K562 (cell line): ENCODE data around the gene ALOXE3. TPM values are rescaled to one million over a fixed set of nuclear protein-coding genes. Genes with fewer than 3 reads are reported as not detected.
A peak's percentile ranks its signal among the peaks of the same experiment; 100 is the strongest.

Source experiments
- ARID1B ChIP-seq: fragments of 450-650 bp; IDR thresholded peaks from 2 replicates; pipeline ENCODE4 v1.6.1; 2016; ENCODE audit warnings: antibody characterized with exemption, mild to moderate bottlenecking, inconsistent platforms
- E4F1 ChIP-seq: fragments of 250-450 bp; sonication (Bioruptor Pico); IDR thresholded peaks from 2 replicates; pipeline ENCODE4 v1.5.0; 2021; ENCODE audit warnings: mild to moderate bottlenecking, borderline replicate concordance
- ELF4 ChIP-seq: fragments of 450-650 bp; formaldehyde crosslinking; IDR thresholded peaks from 2 replicates; pipeline ENCODE4 v1.4.0; 2022; ENCODE audit warnings: missing genetic modification characterization
- IRF2 ChIP-seq: sonication (generic); formaldehyde crosslinking; IDR thresholded peaks from 2 replicates; pipeline ENCODE4 v1.8.1; 2022; ENCODE audit warnings: mild to moderate bottlenecking, missing genetic modification reagents
- POLR2A ChIP-seq: fragments of 450-650 bp; conservative IDR thresholded peaks from 2 replicates; pipeline ENCODE4 v1.6.1; 2016
- RBM22 ChIP-seq: fragments of 200-400 bp; formaldehyde crosslinking; IDR thresholded peaks from 2 replicates; pipeline ENCODE4 v1.6.1; 2018; ENCODE audit warnings: low read length, low read depth; ENCODE audit not compliant: poor library complexity, severe bottlenecking
- RFX1 ChIP-seq: fragments of 450-650 bp; IDR thresholded peaks from 2 replicates; pipeline ENCODE4 v1.6.1; 2016; ENCODE audit warnings: mild to moderate bottlenecking, moderate library complexity
- SAP30 ChIP-seq: fragments of 200-600 bp; sonication (generic); IDR thresholded peaks from 2 replicates; pipeline ENCODE4 v1.6.1; 2012; ENCODE audit warnings: borderline replicate concordance, low read depth, mild to moderate bottlenecking, moderate library complexity, low read length, control low read depth, inconsistent platforms; ENCODE audit not compliant: insufficient read depth, poor library complexity, severe bottlenecking
- SMAD3 ChIP-seq: fragments of 450-650 bp; formaldehyde crosslinking; conservative IDR thresholded peaks from 2 replicates; pipeline ENCODE4 v1.4.0; 2020; ENCODE audit warnings: mild to moderate bottlenecking
- ZNF239 ChIP-seq: fragments of 250-450 bp; sonication (Bioruptor Pico); IDR thresholded peaks from 2 replicates; pipeline ENCODE4 v1.4.0; 2020; ENCODE audit warnings: mild to moderate bottlenecking
- ZNF384 ChIP-seq: IDR thresholded peaks from 2 replicates; pipeline ENCODE4 v1.6.1; 2012; ENCODE audit warnings: low read depth, low read length, improper control_type of control experiment
- ZNF407 ChIP-seq: fragments of 450-650 bp; IDR thresholded peaks from 2 replicates; pipeline ENCODE4 v1.6.1; 2016; ENCODE audit warnings: low read depth
- polyA plus RNA-seq, 8 experiments: library from polyadenylated mRNA; depleted of rRNA in 4 of 8; stranded (reverse) in 5 of 8; unstranded in 3 of 8; fragments of >200 nt; fragmentation: Nextera tagmentation in 2 of 8; fragmentation: Illumina TruSeq in 1 of 8; extraction: Ambion mirVana in 2 of 8; extraction: Trizol in 1 of 8; gene quantifications; 2 replicates each; pipeline versions ENCODE4 v1.2.1 to v1.2.3, GENCODE V29; 2011 to 2014; ENCODE audit warnings: inconsistent platforms in 1 of 8, missing spikeins in 1 of 8
- total RNA-seq, 7 experiments: library from RNA; depleted of rRNA in 6 of 7; stranded (reverse); fragments of >200 nt in 6 of 7; fragmentation: Illumina TruSeq in 2 of 7; extraction: Trizol in 2 of 7; gene quantifications; 2 replicates each; pipeline versions ENCODE4 v1.2.1 to v1.2.3, GENCODE V29; 2011 to 2021; ENCODE audit warnings: low replicate concordance in 1 of 7
- TF ChIP-seq, protein P1 (sequence below): fragments of 450-650 bp; formaldehyde crosslinking; IDR thresholded peaks from 2 replicates; pipeline ENCODE4 v1.4.0; 2020; ENCODE audit warnings: mild to moderate bottlenecking, mixed read lengths
- TF ChIP-seq, protein P2 (sequence below): sonication (generic); formaldehyde crosslinking; IDR thresholded peaks from 2 replicates; pipeline ENCODE4 v1.8.0; 2022; ENCODE audit warnings: mild to moderate bottlenecking, missing genetic modification reagents
- TF ChIP-seq, protein P3 (sequence below): fragments of 250-450 bp; sonication (Bioruptor Pico); IDR thresholded peaks from 2 replicates; pipeline ENCODE4 v1.8.0; 2021; ENCODE audit warnings: moderate library complexity, mild to moderate bottlenecking, inconsistent platforms

Gene ALOXE3
- total and polyA plus RNA-seq, 9 of the 15 experiments (the other 6 are each of a cell fraction or from before 2014, with no cell fraction given) = 0.04 TPM; not detected in 8

- TF ChIP-seq ELF4 (CRISPR knock-in tag) (no peak), SAP30 (peak; percentile 43), POLR2A (no peak; the same call in 1 of the 2 replicates), RFX1 (peak; percentile 93), RBM22 (peak; percentile 88), E4F1 (CRISPR knock-in tag) (no peak), ZNF239 (CRISPR knock-in tag) (no peak), IRF2 (CRISPR knock-in tag) (no peak), ZNF384 (no peak), SMAD3 (CRISPR knock-in tag) (no peak), ARID1B (no peak), ZNF407 (no peak)
- TF ChIP-seq, protein P1, sequence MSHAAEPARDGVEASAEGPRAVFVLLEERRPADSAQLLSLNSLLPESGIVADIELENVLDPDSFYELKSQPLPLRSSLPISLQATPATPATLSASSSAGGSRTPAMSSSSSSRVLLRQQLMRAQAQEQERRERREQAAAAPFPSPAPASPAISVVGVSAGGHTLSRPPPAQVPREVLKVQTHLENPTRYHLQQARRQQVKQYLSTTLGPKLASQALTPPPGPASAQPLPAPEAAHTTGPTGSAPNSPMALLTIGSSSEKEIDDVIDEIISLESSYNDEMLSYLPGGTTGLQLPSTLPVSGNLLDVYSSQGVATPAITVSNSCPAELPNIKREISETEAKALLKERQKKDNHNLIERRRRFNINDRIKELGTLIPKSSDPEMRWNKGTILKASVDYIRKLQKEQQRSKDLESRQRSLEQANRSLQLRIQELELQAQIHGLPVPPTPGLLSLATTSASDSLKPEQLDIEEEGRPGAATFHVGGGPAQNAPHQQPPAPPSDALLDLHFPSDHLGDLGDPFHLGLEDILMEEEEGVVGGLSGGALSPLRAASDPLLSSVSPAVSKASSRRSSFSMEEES = no peak
- TF ChIP-seq, protein P2, sequence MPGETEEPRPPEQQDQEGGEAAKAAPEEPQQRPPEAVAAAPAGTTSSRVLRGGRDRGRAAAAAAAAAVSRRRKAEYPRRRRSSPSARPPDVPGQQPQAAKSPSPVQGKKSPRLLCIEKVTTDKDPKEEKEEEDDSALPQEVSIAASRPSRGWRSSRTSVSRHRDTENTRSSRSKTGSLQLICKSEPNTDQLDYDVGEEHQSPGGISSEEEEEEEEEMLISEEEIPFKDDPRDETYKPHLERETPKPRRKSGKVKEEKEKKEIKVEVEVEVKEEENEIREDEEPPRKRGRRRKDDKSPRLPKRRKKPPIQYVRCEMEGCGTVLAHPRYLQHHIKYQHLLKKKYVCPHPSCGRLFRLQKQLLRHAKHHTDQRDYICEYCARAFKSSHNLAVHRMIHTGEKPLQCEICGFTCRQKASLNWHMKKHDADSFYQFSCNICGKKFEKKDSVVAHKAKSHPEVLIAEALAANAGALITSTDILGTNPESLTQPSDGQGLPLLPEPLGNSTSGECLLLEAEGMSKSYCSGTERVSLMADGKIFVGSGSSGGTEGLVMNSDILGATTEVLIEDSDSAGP (CRISPR knock-in tag) = no peak
- TF ChIP-seq, protein P3, sequence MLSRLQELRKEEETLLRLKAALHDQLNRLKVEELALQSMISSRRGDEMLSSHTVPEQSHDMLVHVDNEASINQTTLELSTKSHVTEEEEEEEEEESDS (CRISPR knock-in tag) = no peak
These were observed 32.9 kb upstream of the ALOXE3 start (continued) for GRCh38 chr17:8151120-8151640.
